ENCODE measurements around the gene TSPAN33. TPM values are rescaled to one million over a fixed set of nuclear protein-coding genes. Genes with fewer than 3 reads are reported as not detected.
A peak's percentile ranks its signal among the peaks of the same experiment; 100 is the strongest.

TSPAN33 gene
- total and polyA plus RNA-seq, 2 of the 13 experiments (the other 11 are each of a cell fraction or from before 2014, with no cell fraction given): 15.3 to 16.5 TPM

DNA sequence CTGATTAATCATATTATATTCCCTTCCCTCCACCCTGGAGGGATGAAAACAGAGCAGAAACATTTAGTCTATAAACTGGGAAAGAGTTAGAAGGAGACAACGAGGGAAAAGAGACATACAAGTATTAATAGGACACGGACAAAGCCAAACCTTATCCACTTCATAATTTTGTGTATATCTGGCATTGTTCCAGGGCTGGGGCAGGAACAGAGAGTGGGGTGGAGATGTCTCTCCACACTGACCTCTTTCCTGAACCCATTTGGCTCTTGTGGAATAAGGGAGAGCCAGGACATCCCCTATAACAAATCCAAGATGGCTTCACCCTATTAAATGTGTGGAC is 43.7 kb upstream of the TSPAN33 start (continued):
- TF ChIP-seq, protein P1, sequence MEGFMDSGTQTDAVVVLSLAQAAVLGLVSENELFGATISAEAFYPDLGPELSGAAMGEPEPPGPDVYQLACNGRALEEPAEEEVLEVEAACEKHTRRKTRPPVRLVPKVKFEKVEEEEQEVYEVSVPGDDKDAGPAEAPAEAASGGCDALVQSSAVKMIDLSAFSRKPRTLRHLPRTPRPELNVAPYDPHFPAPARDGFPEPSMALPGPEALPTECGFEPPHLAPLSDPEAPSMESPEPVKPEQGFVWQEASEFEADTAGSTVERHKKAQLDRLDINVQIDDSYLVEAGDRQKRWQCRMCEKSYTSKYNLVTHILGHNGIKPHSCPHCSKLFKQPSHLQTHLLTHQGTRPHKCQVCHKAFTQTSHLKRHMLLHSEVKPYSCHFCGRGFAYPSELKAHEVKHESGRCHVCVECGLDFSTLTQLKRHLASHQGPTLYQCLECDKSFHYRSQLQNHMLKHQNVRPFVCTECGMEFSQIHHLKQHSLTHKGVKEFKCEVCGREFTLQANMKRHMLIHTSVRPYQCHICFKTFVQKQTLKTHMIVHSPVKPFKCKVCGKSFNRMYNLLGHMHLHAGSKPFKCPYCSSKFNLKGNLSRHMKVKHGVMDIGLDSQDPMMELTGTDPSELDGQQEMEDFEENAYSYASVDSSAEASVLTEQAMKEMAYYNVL (CRISPR knock-in tag; IDR thresholded peaks at IDR 0.05; ENCODE audit: borderline replicate concordance): 0 out of 2 replicates have a peak, but pooled peaks have one; percentile 19
- TF ChIP-seq ZNF430 (CRISPR knock-in tag; IDR thresholded peaks at IDR 0.05) (0 out of 2 replicates have a peak, but pooled peaks have one; percentile 2), ZFP82 (CRISPR knock-in tag; IDR thresholded peaks at IDR 0.05; ENCODE audit: borderline replicate concordance) (0 out of 2 replicates have a peak, but pooled peaks have one; percentile 15), YY1 (IDR thresholded peaks at IDR 0.05; ENCODE audit: insufficient read depth, insufficient replicate concordance, low read depth, low read length) (peak; percentile 8), ZNF101 (CRISPR knock-in tag; IDR thresholded peaks at IDR 0.05; ENCODE audit: borderline replicate concordance, low read depth) (no peak), POLR2G (IDR thresholded peaks at IDR 0.05; ENCODE audit: low read depth, low read length) (0 out of 2 replicates have a peak, but pooled peaks have one; percentile 3)
- TF ChIP-seq, protein P2, sequence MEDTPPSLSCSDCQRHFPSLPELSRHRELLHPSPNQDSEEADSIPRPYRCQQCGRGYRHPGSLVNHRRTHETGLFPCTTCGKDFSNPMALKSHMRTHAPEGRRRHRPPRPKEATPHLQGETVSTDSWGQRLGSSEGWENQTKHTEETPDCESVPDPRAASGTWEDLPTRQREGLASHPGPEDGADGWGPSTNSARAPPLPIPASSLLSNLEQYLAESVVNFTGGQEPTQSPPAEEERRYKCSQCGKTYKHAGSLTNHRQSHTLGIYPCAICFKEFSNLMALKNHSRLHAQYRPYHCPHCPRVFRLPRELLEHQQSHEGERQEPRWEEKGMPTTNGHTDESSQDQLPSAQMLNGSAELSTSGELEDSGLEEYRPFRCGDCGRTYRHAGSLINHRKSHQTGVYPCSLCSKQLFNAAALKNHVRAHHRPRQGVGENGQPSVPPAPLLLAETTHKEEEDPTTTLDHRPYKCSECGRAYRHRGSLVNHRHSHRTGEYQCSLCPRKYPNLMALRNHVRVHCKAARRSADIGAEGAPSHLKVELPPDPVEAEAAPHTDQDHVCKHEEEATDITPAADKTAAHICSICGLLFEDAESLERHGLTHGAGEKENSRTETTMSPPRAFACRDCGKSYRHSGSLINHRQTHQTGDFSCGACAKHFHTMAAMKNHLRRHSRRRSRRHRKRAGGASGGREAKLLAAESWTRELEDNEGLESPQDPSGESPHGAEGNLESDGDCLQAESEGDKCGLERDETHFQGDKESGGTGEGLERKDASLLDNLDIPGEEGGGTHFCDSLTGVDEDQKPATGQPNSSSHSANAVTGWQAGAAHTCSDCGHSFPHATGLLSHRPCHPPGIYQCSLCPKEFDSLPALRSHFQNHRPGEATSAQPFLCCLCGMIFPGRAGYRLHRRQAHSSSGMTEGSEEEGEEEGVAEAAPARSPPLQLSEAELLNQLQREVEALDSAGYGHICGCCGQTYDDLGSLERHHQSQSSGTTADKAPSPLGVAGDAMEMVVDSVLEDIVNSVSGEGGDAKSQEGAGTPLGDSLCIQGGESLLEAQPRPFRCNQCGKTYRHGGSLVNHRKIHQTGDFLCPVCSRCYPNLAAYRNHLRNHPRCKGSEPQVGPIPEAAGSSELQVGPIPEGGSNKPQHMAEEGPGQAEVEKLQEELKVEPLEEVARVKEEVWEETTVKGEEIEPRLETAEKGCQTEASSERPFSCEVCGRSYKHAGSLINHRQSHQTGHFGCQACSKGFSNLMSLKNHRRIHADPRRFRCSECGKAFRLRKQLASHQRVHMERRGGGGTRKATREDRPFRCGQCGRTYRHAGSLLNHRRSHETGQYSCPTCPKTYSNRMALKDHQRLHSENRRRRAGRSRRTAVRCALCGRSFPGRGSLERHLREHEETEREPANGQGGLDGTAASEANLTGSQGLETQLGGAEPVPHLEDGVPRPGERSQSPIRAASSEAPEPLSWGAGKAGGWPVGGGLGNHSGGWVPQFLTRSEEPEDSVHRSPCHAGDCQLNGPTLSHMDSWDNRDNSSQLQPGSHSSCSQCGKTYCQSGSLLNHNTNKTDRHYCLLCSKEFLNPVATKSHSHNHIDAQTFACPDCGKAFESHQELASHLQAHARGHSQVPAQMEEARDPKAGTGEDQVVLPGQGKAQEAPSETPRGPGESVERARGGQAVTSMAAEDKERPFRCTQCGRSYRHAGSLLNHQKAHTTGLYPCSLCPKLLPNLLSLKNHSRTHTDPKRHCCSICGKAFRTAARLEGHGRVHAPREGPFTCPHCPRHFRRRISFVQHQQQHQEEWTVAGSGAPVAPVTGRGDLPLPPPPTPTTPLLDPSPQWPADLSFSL (CRISPR knock-in tag; IDR thresholded peaks at IDR 0.05): peak; percentile 11; the same call in 1 of the 2 replicates
- TF ChIP-seq, protein P3, sequence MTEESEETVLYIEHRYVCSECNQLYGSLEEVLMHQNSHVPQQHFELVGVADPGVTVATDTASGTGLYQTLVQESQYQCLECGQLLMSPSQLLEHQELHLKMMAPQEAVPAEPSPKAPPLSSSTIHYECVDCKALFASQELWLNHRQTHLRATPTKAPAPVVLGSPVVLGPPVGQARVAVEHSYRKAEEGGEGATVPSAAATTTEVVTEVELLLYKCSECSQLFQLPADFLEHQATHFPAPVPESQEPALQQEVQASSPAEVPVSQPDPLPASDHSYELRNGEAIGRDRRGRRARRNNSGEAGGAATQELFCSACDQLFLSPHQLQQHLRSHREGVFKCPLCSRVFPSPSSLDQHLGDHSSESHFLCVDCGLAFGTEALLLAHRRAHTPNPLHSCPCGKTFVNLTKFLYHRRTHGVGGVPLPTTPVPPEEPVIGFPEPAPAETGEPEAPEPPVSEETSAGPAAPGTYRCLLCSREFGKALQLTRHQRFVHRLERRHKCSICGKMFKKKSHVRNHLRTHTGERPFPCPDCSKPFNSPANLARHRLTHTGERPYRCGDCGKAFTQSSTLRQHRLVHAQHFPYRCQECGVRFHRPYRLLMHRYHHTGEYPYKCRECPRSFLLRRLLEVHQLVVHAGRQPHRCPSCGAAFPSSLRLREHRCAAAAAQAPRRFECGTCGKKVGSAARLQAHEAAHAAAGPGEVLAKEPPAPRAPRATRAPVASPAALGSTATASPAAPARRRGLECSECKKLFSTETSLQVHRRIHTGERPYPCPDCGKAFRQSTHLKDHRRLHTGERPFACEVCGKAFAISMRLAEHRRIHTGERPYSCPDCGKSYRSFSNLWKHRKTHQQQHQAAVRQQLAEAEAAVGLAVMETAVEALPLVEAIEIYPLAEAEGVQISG (CRISPR knock-in tag; IDR thresholded peaks at IDR 0.05): no peak
- TF ChIP-seq, protein P4, sequence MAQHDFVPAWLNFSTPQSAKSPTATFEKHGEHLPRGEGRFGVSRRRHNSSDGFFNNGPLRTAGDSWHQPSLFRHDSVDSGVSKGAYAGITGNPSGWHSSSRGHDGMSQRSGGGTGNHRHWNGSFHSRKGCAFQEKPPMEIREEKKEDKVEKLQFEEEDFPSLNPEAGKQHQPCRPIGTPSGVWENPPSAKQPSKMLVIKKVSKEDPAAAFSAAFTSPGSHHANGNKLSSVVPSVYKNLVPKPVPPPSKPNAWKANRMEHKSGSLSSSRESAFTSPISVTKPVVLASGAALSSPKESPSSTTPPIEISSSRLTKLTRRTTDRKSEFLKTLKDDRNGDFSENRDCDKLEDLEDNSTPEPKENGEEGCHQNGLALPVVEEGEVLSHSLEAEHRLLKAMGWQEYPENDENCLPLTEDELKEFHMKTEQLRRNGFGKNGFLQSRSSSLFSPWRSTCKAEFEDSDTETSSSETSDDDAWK (CRISPR knock-in tag; IDR thresholded peaks at IDR 0.05): no peak

Measured in HepG2 (cell line).